ENCODE measurements around the gene BBIP1.

Gene BBIP1

GRCh38 chr10:110876788-110877187 lies 42.2 kb downstream of the BBIP1 start:
- Histone ChIP-seq H3K9ac (ENCODE audit: low read length) (no peak overlapping the region), H3K9me2 (replicated peaks; ENCODE audit: insufficient read depth, low read length) (no peaks in the 10 kb centered on the region), H3K27me3 (ENCODE audit: low read length) (no peaks in the 10 kb centered on the region), H2AFZ (ENCODE audit: low read depth, low read length, severe bottlenecking) (no peak overlapping the region), H3K36me3 (ENCODE audit: low read length) (peaks cover 30% of the 10 kb centered on the region), H3F3A (ENCODE audit: insufficient read depth) (peaks cover 32% of the 10 kb centered on the region), H4K20me1 (ENCODE audit: low read depth, low read length) (no peaks in the 10 kb centered on the region), H3K79me2 (ENCODE audit: insufficient read depth, low read length) (peaks cover 47% of the 10 kb centered on the region), H3K4me3 (ENCODE audit: insufficient read depth, low read length, poor library complexity, severe bottlenecking) (no peak overlapping the region), H3K27ac (ENCODE audit: low read depth, low read length) (no peak overlapping the region; the same call in 1 of the 2 replicates), H3K4me2 (ENCODE audit: low read depth, low read length, poor library complexity, severe bottlenecking) (peak overlapping the region; percentile 99), H3K9me3 (ENCODE audit: insufficient read depth, low read length) (no peaks in the 10 kb centered on the region)
- no peak for TF ChIP-seq EZH2phosphoT487 (conservative IDR thresholded peaks at IDR 0.05; ENCODE audit: low read length)
- TF ChIP-seq CTCF (IDR thresholded peaks at IDR 0.05; ENCODE audit: insufficient read depth, low read length, poor library complexity, severe bottlenecking) = no peak

- Histone ChIP-seq H2AFZ (ENCODE audit: low read depth, low read length, severe bottlenecking) (no peak overlapping the region), H3K27ac (ENCODE audit: low read depth, low read length) (peak overlapping the region; percentile 89; the same call in 1 of the 2 replicates), H4K20me1 (ENCODE audit: low read depth, low read length) (no peaks in the 10 kb centered on the region), H3F3A (ENCODE audit: insufficient read depth) (peaks cover 25% of the 10 kb centered on the region), H3K27me3 (ENCODE audit: low read length) (no peaks in the 10 kb centered on the region), H3K9me2 (replicated peaks; ENCODE audit: insufficient read depth, low read length) (no peaks in the 10 kb centered on the region), H3K9me3 (ENCODE audit: insufficient read depth, low read length) (no peaks in the 10 kb centered on the region), H3K36me3 (ENCODE audit: low read length) (peaks cover 23% of the 10 kb centered on the region), H3K4me2 (ENCODE audit: low read depth, low read length, poor library complexity, severe bottlenecking) (peak overlapping the region; percentile 99), H3K79me2 (ENCODE audit: insufficient read depth, low read length) (peaks cover 47% of the 10 kb centered on the region), H3K4me3 (ENCODE audit: insufficient read depth, low read length, poor library complexity, severe bottlenecking) (peak overlapping the region; percentile 78), H3K9ac (ENCODE audit: low read length) (0 out of 2 replicates have a peak overlapping the region, but pooled peaks have one; percentile 76)
- TF ChIP-seq CTCF (IDR thresholded peaks at IDR 0.05; ENCODE audit: insufficient read depth, low read length, poor library complexity, severe bottlenecking) (no peak), EZH2phosphoT487 (conservative IDR thresholded peaks at IDR 0.05; ENCODE audit: low read length) (no peak)
Measured at GRCh38 chr10:110876000-110876399, 43.0 kb downstream of the BBIP1 start.

- H3F3A ChIP-seq (ENCODE audit: insufficient read depth) = peaks cover 36% of the 10 kb centered on the region
- H3K79me2 ChIP-seq (ENCODE audit: insufficient read depth, low read length) = peaks cover 47% of the 10 kb centered on the region
Measured at GRCh38 chr10:110873951-110874350, 45.0 kb downstream of the BBIP1 start.

More at GRCh38 chr10:110873951-110874350, 45.0 kb downstream of the BBIP1 start:
- H3K27ac ChIP-seq (ENCODE audit: low read depth, low read length) = peak overlapping the region; percentile 89
- H3K9me2 ChIP-seq (replicated peaks; ENCODE audit: insufficient read depth, low read length) = no peaks in the 10 kb centered on the region
- no peaks in the 10 kb centered on the region for H3K27me3 ChIP-seq (ENCODE audit: low read length)
- TF ChIP-seq CTCF (IDR thresholded peaks at IDR 0.05; ENCODE audit: insufficient read depth, low read length, poor library complexity, severe bottlenecking) (no peak), EZH2phosphoT487 (conservative IDR thresholded peaks at IDR 0.05; ENCODE audit: low read length) (no peak)
- no peak overlapping the region for H2AFZ ChIP-seq (ENCODE audit: low read depth, low read length, severe bottlenecking)
- no peaks in the 10 kb centered on the region for H3K9me3 ChIP-seq (ENCODE audit: insufficient read depth, low read length)
- no peaks in the 10 kb centered on the region for H4K20me1 ChIP-seq (ENCODE audit: low read depth, low read length)
- peak overlapping the region; percentile 76 for H3K9ac ChIP-seq (ENCODE audit: low read length)
- peaks cover 22% of the 10 kb centered on the region for H3K36me3 ChIP-seq (ENCODE audit: low read length)
- peak overlapping the region; percentile 99 for H3K4me2 ChIP-seq (ENCODE audit: low read depth, low read length, poor library complexity, severe bottlenecking)
- H3K4me3 ChIP-seq (ENCODE audit: insufficient read depth, low read length, poor library complexity, severe bottlenecking) = peak overlapping the region; percentile 78
